ENCODE data around the gene ATXN1L. TPM values are rescaled to one million over a fixed set of nuclear protein-coding genes. Genes with fewer than 3 reads are reported as not detected.
"Not testable (repeated sequence)": the region's sequence is repeated elsewhere in the genome, so short reads cannot be mapped to it uniquely, and the experiment has no call there.

Gene ATXN1L
- total RNA-seq, 1 donor from 2014 or later = 28.3 TPM

DNA sequence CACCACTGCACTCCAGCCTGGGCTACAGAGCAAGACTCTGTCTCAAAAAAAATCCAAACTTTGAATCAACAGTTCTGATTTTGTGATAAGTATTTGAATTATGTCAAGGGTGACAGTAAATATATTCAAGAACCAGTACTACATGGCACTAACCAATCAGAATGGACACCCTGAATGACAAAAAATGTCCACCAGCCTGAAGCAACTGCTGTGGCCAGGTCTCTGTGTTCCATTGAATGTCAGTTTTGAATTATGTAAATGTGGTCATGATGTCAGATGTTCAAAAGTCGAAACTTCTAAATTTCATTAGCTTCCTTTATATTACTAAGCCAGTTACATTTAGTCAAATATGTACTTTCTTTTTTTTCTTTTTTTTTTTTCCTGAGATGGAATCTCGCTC lies 15.4 kb upstream of the ATXN1L start:
- no peaks in the 10 kb centered on the region for H3K9me3 Mint-ChIP-seq
- H3K4me3 Mint-ChIP-seq = no peak overlapping the region
- no peak overlapping the region for H3K27ac Mint-ChIP-seq
- TF ChIP-seq, protein P1, sequence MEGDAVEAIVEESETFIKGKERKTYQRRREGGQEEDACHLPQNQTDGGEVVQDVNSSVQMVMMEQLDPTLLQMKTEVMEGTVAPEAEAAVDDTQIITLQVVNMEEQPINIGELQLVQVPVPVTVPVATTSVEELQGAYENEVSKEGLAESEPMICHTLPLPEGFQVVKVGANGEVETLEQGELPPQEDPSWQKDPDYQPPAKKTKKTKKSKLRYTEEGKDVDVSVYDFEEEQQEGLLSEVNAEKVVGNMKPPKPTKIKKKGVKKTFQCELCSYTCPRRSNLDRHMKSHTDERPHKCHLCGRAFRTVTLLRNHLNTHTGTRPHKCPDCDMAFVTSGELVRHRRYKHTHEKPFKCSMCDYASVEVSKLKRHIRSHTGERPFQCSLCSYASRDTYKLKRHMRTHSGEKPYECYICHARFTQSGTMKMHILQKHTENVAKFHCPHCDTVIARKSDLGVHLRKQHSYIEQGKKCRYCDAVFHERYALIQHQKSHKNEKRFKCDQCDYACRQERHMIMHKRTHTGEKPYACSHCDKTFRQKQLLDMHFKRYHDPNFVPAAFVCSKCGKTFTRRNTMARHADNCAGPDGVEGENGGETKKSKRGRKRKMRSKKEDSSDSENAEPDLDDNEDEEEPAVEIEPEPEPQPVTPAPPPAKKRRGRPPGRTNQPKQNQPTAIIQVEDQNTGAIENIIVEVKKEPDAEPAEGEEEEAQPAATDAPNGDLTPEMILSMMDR (IDR thresholded peaks at IDR 0.05) = no peak
- ATAC-seq (ENCODE audit: low read depth) (no peak), DNase-seq (no peak)
- intact Hi-C loops (cut with micrococcal nuclease) = no loop called here
- no peaks in the 10 kb centered on the region for H3K4me1 Mint-ChIP-seq
- ChIA-PET POLR2A (interaction anchor here (0.6 to 1.5 kb wide), 4 partner anchors 21 to 53 kb away, joined by 3 to 7 read pairs (median 4); partner anchors contain the start of gene AP1G1), CTCF (no interaction called here)
- H3K27me3 Mint-ChIP-seq = no peaks in the 10 kb centered on the region
- no peaks in the 10 kb centered on the region for H3K36me3 Mint-ChIP-seq (ENCODE audit: low read depth)

DNA sequence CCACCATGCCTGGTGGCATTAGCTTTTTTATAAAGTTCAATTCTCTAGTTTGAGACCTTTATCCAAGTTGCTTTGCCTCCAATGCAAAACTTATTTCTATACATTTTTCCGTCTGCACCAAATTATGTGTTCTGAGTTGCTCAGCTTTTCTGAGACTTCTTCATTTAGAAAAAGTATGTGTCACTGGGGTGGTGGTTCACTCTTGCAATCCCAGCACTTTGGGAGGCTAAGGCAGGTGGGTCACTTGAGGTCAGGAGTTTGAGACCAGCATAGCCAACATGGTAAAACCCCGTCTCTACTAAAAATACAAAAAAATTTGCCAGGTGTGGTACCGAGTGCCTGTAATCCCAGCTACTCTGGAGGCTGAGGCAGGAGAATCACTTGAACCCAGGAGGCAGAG lies 14.1 kb upstream of the ATXN1L start:
- DNase-seq; ATAC-seq (ENCODE audit: low read depth); H3K4me3 Mint-ChIP-seq; CTCF ChIA-PET; intact Hi-C loops (cut with micrococcal nuclease); H3K9me3 Mint-ChIP-seq; H3K27ac Mint-ChIP-seq; H3K36me3 Mint-ChIP-seq (ENCODE audit: low read depth); H3K27me3 Mint-ChIP-seq; H3K4me1 Mint-ChIP-seq: not testable (repeated sequence)
- POLR2A ChIA-PET = interaction anchor here (1.5 kb wide), 1 partner anchor 23 kb away, joined by 4 read pairs; the partner anchor contains the start of gene AP1G1

DNA sequence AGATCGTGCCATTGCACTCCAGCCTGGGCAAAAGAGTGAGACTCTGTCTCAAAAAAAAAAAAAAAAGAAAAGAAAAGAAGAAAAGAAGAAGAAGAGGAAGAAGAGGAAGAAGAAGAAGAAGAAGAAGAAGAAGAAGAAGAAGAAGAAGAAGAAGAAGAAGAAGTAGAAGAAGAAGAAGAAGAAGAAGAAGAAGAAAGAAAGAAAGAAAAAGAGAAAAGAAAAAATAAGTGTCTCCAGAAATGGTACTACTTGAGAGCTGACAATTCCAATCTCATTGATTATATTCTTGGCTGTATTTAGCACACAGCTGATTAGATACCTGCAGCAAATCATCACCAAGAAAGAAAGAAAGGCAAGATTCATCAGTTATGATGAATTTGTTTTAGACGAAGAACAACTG lies 13.7 kb upstream of the ATXN1L start:
- H3K27me3 Mint-ChIP-seq; DNase-seq; H3K27ac Mint-ChIP-seq; intact Hi-C loops (cut with micrococcal nuclease); CTCF ChIA-PET; H3K4me3 Mint-ChIP-seq; H3K36me3 Mint-ChIP-seq (ENCODE audit: low read depth); H3K4me1 Mint-ChIP-seq; ATAC-seq (ENCODE audit: low read depth); H3K9me3 Mint-ChIP-seq: not testable (repeated sequence)
- POLR2A ChIA-PET = interaction anchor here (0.7 to 1.5 kb wide), 2 partner anchors 13 to 23 kb away, joined by 3 to 4 read pairs; partner anchors contain the start of gene AP1G1

DNA sequence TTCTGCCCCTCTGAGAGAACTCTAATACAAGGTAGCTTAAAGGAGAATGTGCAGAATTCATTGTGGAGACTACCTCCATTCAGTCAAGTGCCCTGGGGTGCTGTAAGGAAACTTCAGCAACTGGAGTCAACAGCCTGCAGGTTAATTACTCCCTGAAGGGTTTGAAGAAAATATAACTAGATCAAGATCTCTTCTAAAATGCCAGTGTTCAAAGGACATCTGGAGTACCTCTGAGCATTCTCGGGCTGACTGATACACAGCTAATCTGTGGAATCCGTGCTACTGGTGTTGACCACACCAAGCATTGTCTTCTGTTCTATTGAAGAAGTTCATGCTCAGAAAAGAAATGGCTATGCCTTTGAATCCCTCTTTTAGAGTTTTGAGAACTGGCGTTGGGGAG lies 11.5 kb upstream of the ATXN1L start:
- TF ChIP-seq, protein P1 (IDR thresholded peaks at IDR 0.05) = no peak
- no peak overlapping the region for H3K27ac Mint-ChIP-seq
- H3K36me3 Mint-ChIP-seq (ENCODE audit: low read depth) = no peaks in the 10 kb centered on the region
- no peak for ATAC-seq (ENCODE audit: low read depth)
- no peak overlapping the region for H3K4me3 Mint-ChIP-seq
- intact Hi-C loops (cut with micrococcal nuclease) = no loop called here
- DNase-seq = no peak
- ChIA-PET POLR2A (interaction anchor here (0.6 to 0.8 kb wide), 2 partner anchors 26 to 1063 kb away, joined by 3 read pairs; partner anchors contain the start of gene AP1G1), CTCF (no interaction called here)
- H3K9me3 Mint-ChIP-seq = no peaks in the 10 kb centered on the region
- H3K27me3 Mint-ChIP-seq = no peaks in the 10 kb centered on the region
- no peaks in the 10 kb centered on the region for H3K4me1 Mint-ChIP-seq

DNA sequence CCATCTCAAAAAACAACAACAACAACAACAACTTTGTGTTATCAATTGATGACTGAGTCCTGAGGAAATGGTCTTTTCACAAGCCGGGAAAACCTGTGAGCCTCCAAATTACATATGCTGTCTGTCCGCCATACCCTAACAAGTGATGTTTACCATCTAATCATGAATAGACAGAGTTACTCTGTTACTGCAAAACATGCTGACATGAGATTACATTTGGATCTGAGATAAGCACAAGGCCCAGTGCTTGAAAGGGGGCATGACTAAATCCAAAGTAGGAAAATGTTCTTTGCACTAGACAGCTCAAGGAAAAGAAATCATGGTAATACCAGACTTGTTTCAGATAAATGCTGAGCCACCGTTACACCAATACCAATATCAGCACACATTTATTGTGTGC lies 8.6 kb upstream of the ATXN1L start:
- ChIA-PET CTCF (no interaction called here), POLR2A (no interaction called here)
- no peaks in the 10 kb centered on the region for H3K9me3 Mint-ChIP-seq
- DNase-seq (no peak), ATAC-seq (ENCODE audit: low read depth) (no peak)
- H3K4me3 Mint-ChIP-seq = no peak overlapping the region
- intact Hi-C loops (cut with micrococcal nuclease) = no loop called here
- no peaks in the 10 kb centered on the region for H3K36me3 Mint-ChIP-seq (ENCODE audit: low read depth)
- TF ChIP-seq, protein P1 (IDR thresholded peaks at IDR 0.05) = no peak
- peaks cover 7% of the 10 kb centered on the region for H3K4me1 Mint-ChIP-seq
- H3K27me3 Mint-ChIP-seq = no peaks in the 10 kb centered on the region
- no peak overlapping the region for H3K27ac Mint-ChIP-seq

DNA sequence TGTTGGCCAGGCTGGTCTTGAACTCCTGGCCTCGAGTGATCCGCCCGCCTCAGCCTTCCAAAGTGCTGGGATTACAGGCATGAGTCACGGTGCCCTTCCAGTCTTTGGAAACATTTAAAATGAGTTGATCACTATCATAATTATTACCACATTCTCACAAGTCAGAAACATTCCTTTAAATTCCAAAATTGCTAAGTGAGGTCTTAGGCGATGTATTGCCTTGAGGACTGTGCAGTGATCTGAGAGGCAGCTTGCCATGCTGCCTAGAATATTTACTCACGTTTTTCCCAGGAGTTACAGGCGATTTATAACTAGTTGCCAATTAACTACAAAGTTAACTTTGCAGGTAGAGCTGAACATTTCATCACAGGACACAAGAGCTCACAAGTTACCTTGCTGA lies 5.7 kb upstream of the ATXN1L start:
- POLR2A ChIA-PET = interaction anchor here (5.6 kb wide), 1 partner anchor 31 kb away, joined by 60 read pairs; the partner anchor contains the start of gene AP1G1
- ATAC-seq (ENCODE audit: low read depth) = no peak
- Mint-ChIP-seq H3K27me3 (no peaks in the 10 kb centered on the region), H3K27ac (no peak overlapping the region), H3K36me3 (ENCODE audit: low read depth) (no peaks in the 10 kb centered on the region), H3K4me1 (peaks cover 25% of the 10 kb centered on the region), H3K4me3 (no peak overlapping the region), H3K9me3 (no peaks in the 10 kb centered on the region)
- intact Hi-C loops (cut with micrococcal nuclease) = no loop called here
- no peak for DNase-seq
- CTCF ChIA-PET = no interaction called here
- TF ChIP-seq, protein P1 (IDR thresholded peaks at IDR 0.05) = no peak

Data from activated B cell treated with CpG ODN at 0.5 μM for 24 hours (primary cell).